Peyer's patch (tissue), 4 donors: ENCODE results near the gene BRF1.

ENCODE experiments used
- CTCF ChIP-seq, 6 experiments: fragments of 450-650 bp in 4 of 6; fragments of 200-600 bp in 2 of 6; sonication (generic) in 1 of 6; IDR thresholded peaks; one replicate each; pipeline ENCODE4 v1.5.1; 2017 to 2019; ENCODE audit warnings: antibody characterized with exemption in 6 of 6, mild to moderate bottlenecking in 3 of 6, moderate library complexity in 1 of 6
- POLR2A ChIP-seq, 2 donors: fragments of 450-650 bp; IDR thresholded peaks; one replicate each; pipeline ENCODE4 v1.5.1; 2017; ENCODE audit warnings: antibody characterized with exemption in 2 of 2, mild to moderate bottlenecking in 2 of 2, moderate library complexity in 2 of 2

GRCh38 chr14:105336477-105337287, 35.9 kb upstream of the BRF1 start:
- TF ChIP-seq CTCF (IDR thresholded peaks at IDR 0.05) (no peak), POLR2A (IDR thresholded peaks at IDR 0.05) (no peak)
